ENCODE data around the gene MAD2L1. TPM values are rescaled to one million over a fixed set of nuclear protein-coding genes. Genes with fewer than 3 reads are reported as not detected.

MAD2L1 gene
- 18.4 TPM for polyA plus RNA-seq (2012; ENCODE audit: insufficient read depth, insufficient read length, low read depth)

- Histone ChIP-seq H3K4me1 (peaks cover 4% of the 10 kb centered on the region), H3K36me3 (peaks cover 20% of the 10 kb centered on the region), H3K4me3 (ENCODE audit: low read depth, low read length) (peak within 1 kb of the TSS; percentile 93), H3K27me3 (no peaks in the 10 kb centered on the region), H3K9me3 (no peaks in the 10 kb centered on the region)
- peak; percentile 99 for DNase-seq
- TF ChIP-seq CTCF (IDR thresholded peaks at IDR 0.05; ENCODE audit: low read depth, low read length), result no peak
These were observed at the start of gene MAD2L1 for GRCh38 chr4:120066517-120067340. Gene MAD2L1, minus strand, starts transcription at chr4:120066848. Its CDS starts 114 bp downstream, at chr4:120066734.

GRCh38 chr4:120111745-120112144, 45.1 kb upstream of the MAD2L1 start:
- H3K4me3 ChIP-seq (ENCODE audit: low read depth, low read length), result no peak overlapping the region
- no peak for DNase-seq
- H3K4me1 ChIP-seq, result no peaks in the 10 kb centered on the region
- TF ChIP-seq CTCF (IDR thresholded peaks at IDR 0.05; ENCODE audit: low read depth, low read length), result no peak
- no peaks in the 10 kb centered on the region for H3K36me3 ChIP-seq
- H3K9me3 ChIP-seq, result no peaks in the 10 kb centered on the region
- no peaks in the 10 kb centered on the region for H3K27me3 ChIP-seq

GRCh38 chr4:120109406-120109805, 42.8 kb upstream of the MAD2L1 start:
- Histone ChIP-seq H3K4me1 (no peaks in the 10 kb centered on the region), H3K27me3 (no peaks in the 10 kb centered on the region; the same call in 1 of the 2 replicates), H3K4me3 (ENCODE audit: low read depth, low read length) (no peak overlapping the region), H3K36me3 (no peaks in the 10 kb centered on the region), H3K9me3 (no peaks in the 10 kb centered on the region)
- no peak for TF ChIP-seq CTCF (IDR thresholded peaks at IDR 0.05; ENCODE audit: low read depth, low read length)
- no peak for DNase-seq

GRCh38 chr4:120105472-120105871, 38.8 kb upstream of the MAD2L1 start:
- TF ChIP-seq CTCF (IDR thresholded peaks at IDR 0.05; ENCODE audit: low read depth, low read length), result no peak
- Histone ChIP-seq H3K4me3 (ENCODE audit: low read depth, low read length) (no peak overlapping the region), H3K4me1 (no peaks in the 10 kb centered on the region), H3K27me3 (no peaks in the 10 kb centered on the region; the same call in 1 of the 2 replicates), H3K36me3 (no peaks in the 10 kb centered on the region), H3K9me3 (no peaks in the 10 kb centered on the region)
- no peak for DNase-seq

- Histone ChIP-seq H3K4me1 (no peaks in the 10 kb centered on the region), H3K4me3 (ENCODE audit: low read depth, low read length) (no peak overlapping the region), H3K36me3 (no peaks in the 10 kb centered on the region), H3K9me3 (no peaks in the 10 kb centered on the region), H3K27me3 (no peaks in the 10 kb centered on the region)
- no peak for DNase-seq
- no peak for TF ChIP-seq CTCF (IDR thresholded peaks at IDR 0.05; ENCODE audit: low read depth, low read length)
These were observed 30.1 kb upstream of the MAD2L1 start for GRCh38 chr4:120096508-120097297.

Data from BE2C (cell line).